Neural cell (in vitro differentiated cells): ENCODE measurements around the gene FRMD4A. TPM values are rescaled to one million over a fixed set of nuclear protein-coding genes. Genes with fewer than 3 reads are reported as not detected.

Source experiments
- H2AFZ ChIP-seq: fragments of 200-600, 300-800 bp; sonication (generic), shearing (Covaris generic); 2 replicates; pipeline ENCODE4 v1.6.0; 2014; ENCODE audit warnings: low read depth, mild to moderate bottlenecking, antibody characterized with exemption, low read length, moderate library complexity
- H3F3A ChIP-seq: fragments of 200-600 bp; shearing (Covaris generic); 2 replicates; pipeline ENCODE4 v1.6.1; 2016; ENCODE audit warnings: mild to moderate bottlenecking, moderate library complexity, mixed read lengths, antibody characterized with exemption, low read length; ENCODE audit not compliant: insufficient read depth, poor library complexity, severe bottlenecking
- H3K27ac ChIP-seq: fragments of 200-600, 300-800 bp; sonication (generic), shearing (Covaris generic); 2 replicates; pipeline ENCODE4 v1.5.1; 2014; ENCODE audit warnings: mild to moderate bottlenecking, low read length, moderate library complexity
- H3K27me3 ChIP-seq: fragments of 300-800, 200-600 bp; sonication (generic), shearing (Covaris generic); 2 replicates; pipeline ENCODE4 v1.6.0; 2014; ENCODE audit warnings: mild to moderate bottlenecking, low read depth, low read length, moderate library complexity; ENCODE audit not compliant: insufficient read depth
- H3K36me3 ChIP-seq: fragments of 300-800, 200-600 bp; sonication (generic), shearing (Covaris generic); 2 replicates; pipeline ENCODE4 v1.5.1; 2014; ENCODE audit warnings: mild to moderate bottlenecking, antibody characterized with exemption, low read length, moderate library complexity; ENCODE audit not compliant: insufficient read depth
- H3K4me2 ChIP-seq: fragments of 300-800, 200-600 bp; sonication (generic), shearing (Covaris generic); 2 replicates; pipeline ENCODE4 v1.6.0; 2014; ENCODE audit warnings: mild to moderate bottlenecking, low read length
- H3K4me3 ChIP-seq: fragments of 300-800, 200-600 bp; sonication (generic), shearing (Covaris generic); 2 replicates; pipeline ENCODE4 v1.5.1; 2014; ENCODE audit warnings: mild to moderate bottlenecking, low read length, moderate library complexity
- H3K79me2 ChIP-seq: fragments of 200-600 bp; shearing (Covaris generic); replicated peaks from 2 replicates; pipeline ENCODE4 v1.6.0; 2014; ENCODE audit warnings: mild to moderate bottlenecking, low read length, moderate library complexity; ENCODE audit not compliant: insufficient read depth
- H3K9ac ChIP-seq: fragments of 300-800, 200-600 bp; sonication (generic), shearing (Covaris generic); 2 replicates; pipeline ENCODE4 v1.6.1; 2016; ENCODE audit warnings: mild to moderate bottlenecking, low read length, mixed read lengths
- H3K9me2 ChIP-seq: fragments of 200-600 bp; shearing (Covaris generic); 2 replicates; pipeline ENCODE4 v1.6.1; 2016; ENCODE audit warnings: mild to moderate bottlenecking, low read length, mixed read lengths; ENCODE audit not compliant: insufficient read depth
- H3K9me3 ChIP-seq: fragments of 200-600, 300-800 bp; sonication (generic), shearing (Covaris generic); 2 replicates; pipeline ENCODE4 v1.6.1; 2016; ENCODE audit warnings: mild to moderate bottlenecking, mixed run types, low read length, moderate library complexity, mixed read lengths
- H4K20me1 ChIP-seq: fragments of 200-600 bp; shearing (Covaris generic); 2 replicates; pipeline ENCODE4 v1.6.1; 2016; ENCODE audit warnings: mild to moderate bottlenecking, mixed run types; ENCODE audit not compliant: insufficient read depth
- EP300 ChIP-seq: fragments of 450-650 bp; conservative IDR thresholded peaks from 2 replicates; pipeline ENCODE4 v1.6.1; 2014; ENCODE audit warnings: antibody characterized with exemption, mild to moderate bottlenecking, moderate library complexity; ENCODE audit not compliant: poor library complexity, severe bottlenecking
- EZH2 ChIP-seq: fragments of 200-600, 300-800 bp; shearing (Covaris generic), sonication (generic); IDR thresholded peaks from 2 replicates; pipeline ENCODE4 v1.6.1; 2014; ENCODE audit warnings: antibody characterized with exemption, low read length, borderline replicate concordance, mild to moderate bottlenecking; ENCODE audit not compliant: insufficient read depth, poor library complexity, severe bottlenecking
- POLR2AphosphoS5 ChIP-seq: IDR thresholded peaks from 2 replicates; pipeline ENCODE4 v1.6.1; 2012
- RAD21 ChIP-seq: fragments of 450-650 bp; conservative IDR thresholded peaks from 2 replicates; pipeline ENCODE4 v1.6.1; 2014; ENCODE audit warnings: antibody characterized with exemption, mild to moderate bottlenecking, moderate library complexity
- REST ChIP-seq: IDR thresholded peaks from 2 replicates; pipeline ENCODE4 v1.6.1; 2012; ENCODE audit warnings: borderline replicate concordance
- TAF1 ChIP-seq: IDR thresholded peaks from 2 replicates; pipeline ENCODE4 v1.6.1; 2012; ENCODE audit warnings: low read depth
- polyA plus RNA-seq: library from polyadenylated mRNA; depleted of rRNA; stranded (reverse); fragments of >200 nt; gene quantifications from 2 replicates; pipeline ENCODE4 v1.2.3, GENCODE V29; 2014
- TF ChIP-seq, protein P1 (sequence below): fragments of 450-650 bp; IDR thresholded peaks from 2 replicates; pipeline ENCODE4 v1.5.1; 2014; ENCODE audit warnings: antibody characterized with exemption, mild to moderate bottlenecking, moderate library complexity; ENCODE audit not compliant: poor library complexity, severe bottlenecking

The FRMD4A gene
- polyA plus RNA-seq, 1 donor from 2014 or later = 36.5 TPM

GRCh38 chr10:13973742-13974141, 357.0 kb downstream of the FRMD4A start:
- Histone ChIP-seq H3K27ac (no peak overlapping the region), H3K79me2 (no peaks in the 10 kb centered on the region), H3K9ac (no peak overlapping the region), H3K4me2 (no peak overlapping the region), H3K9me3 (no peaks in the 10 kb centered on the region), H3K27me3 (no peaks in the 10 kb centered on the region), H3K4me3 (no peak overlapping the region), H3F3A (no peaks in the 10 kb centered on the region), H2AFZ (no peak overlapping the region), H3K36me3 (no peaks in the 10 kb centered on the region), H4K20me1 (no peaks in the 10 kb centered on the region), H3K9me2 (no peaks in the 10 kb centered on the region)
- TF ChIP-seq TAF1 (no peak), EZH2 (no peak), POLR2AphosphoS5 (no peak), EP300 (no peak), REST (no peak)
- TF ChIP-seq, protein P1, sequence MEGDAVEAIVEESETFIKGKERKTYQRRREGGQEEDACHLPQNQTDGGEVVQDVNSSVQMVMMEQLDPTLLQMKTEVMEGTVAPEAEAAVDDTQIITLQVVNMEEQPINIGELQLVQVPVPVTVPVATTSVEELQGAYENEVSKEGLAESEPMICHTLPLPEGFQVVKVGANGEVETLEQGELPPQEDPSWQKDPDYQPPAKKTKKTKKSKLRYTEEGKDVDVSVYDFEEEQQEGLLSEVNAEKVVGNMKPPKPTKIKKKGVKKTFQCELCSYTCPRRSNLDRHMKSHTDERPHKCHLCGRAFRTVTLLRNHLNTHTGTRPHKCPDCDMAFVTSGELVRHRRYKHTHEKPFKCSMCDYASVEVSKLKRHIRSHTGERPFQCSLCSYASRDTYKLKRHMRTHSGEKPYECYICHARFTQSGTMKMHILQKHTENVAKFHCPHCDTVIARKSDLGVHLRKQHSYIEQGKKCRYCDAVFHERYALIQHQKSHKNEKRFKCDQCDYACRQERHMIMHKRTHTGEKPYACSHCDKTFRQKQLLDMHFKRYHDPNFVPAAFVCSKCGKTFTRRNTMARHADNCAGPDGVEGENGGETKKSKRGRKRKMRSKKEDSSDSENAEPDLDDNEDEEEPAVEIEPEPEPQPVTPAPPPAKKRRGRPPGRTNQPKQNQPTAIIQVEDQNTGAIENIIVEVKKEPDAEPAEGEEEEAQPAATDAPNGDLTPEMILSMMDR = no peak

DNA sequence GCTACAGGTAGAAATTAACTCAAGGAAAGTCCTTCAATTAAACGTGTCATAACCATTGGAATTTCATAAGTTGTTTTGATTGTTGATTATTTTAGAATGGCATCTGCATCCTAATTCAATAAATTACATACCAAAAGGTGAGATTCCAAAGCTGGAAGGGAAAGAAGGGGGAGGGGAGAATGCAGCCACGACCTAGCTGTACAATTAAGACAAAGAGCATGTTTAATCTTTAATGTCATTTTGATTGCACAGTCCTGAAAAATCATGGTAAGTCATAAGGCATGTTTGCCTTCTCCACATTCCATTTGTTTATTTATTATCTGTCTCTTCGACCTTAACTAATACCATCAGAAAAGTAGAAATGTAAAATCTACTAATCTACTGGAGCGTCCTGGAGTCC, 358.1 kb downstream of the FRMD4A start:
- Histone ChIP-seq H3K4me2 (no peak overlapping the region), H3K27me3 (no peaks in the 10 kb centered on the region), H2AFZ (no peak overlapping the region), H3F3A (no peaks in the 10 kb centered on the region), H3K4me3 (no peak overlapping the region), H3K9me3 (no peaks in the 10 kb centered on the region), H3K27ac (no peak overlapping the region), H3K79me2 (no peaks in the 10 kb centered on the region), H3K9ac (no peak overlapping the region), H3K9me2 (no peaks in the 10 kb centered on the region), H3K36me3 (no peaks in the 10 kb centered on the region), H4K20me1 (no peaks in the 10 kb centered on the region)
- TF ChIP-seq, protein P1 = no peak
- TF ChIP-seq RAD21 (no peak), TAF1 (no peak)
